ENCODE results near the gene SLC39A9. TPM values are rescaled to one million over a fixed set of nuclear protein-coding genes. Genes with fewer than 3 reads are reported as not detected.

The SLC39A9 gene
- total RNA-seq, 2 experiments from 2014 or later = 40.7 to 50.5 TPM

DNA sequence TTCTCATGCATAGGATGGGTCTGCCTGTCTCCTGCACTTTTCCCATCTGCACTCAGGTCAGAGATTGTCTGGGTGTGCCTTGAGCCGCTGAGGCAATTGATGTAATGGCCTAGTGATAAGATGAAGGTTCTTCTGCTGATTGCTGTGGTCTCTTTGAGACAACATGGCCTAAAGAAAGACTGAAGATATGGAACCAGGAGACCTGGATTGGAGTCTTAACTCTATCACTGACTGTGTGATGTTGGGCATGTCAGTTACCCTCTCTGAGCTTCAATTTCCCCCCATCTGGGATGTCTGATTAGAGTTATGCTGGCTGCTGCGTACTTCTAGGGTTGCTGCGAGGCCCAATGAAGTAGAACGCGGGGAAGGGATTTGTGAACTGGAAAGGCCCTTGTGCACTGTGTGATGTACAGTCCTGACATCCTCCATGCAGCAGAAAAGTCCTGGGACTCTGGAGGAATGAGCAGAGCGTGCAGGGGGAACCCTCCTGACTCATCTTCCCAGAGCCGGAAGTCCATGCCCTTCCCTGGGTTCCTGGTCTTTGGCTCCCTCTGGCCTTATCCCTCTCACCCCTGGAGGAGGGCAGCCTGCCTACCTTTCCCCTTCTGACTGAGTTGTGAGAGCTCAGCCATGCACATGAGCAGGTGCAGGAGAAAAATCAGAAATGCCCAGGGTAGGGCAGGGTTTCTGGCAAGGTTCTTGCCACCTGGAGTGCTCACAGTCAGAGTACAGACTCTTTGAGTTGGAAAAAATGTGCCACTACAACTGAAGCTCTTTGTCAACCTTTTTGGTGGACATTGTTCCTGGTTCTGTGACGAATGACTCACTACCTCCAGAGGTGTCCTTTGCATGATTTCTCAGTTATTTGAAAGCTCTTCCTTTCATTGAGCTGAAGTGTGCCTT lies 107.1 kb downstream of the SLC39A9 start:
- no peak overlapping the region for H3K27ac Mint-ChIP-seq
- ATAC-seq = no peak
- DNase-seq = no peak
- CTCF ChIA-PET = interaction anchor here (1.8 kb wide), 1 partner anchor 13 kb away, joined by 6 read pairs; no protein-coding TSS in a partner anchor
- H3K9me3 Mint-ChIP-seq (ENCODE audit: low read depth) = no peaks in the 10 kb centered on the region
- no peaks in the 10 kb centered on the region for H3K4me1 Mint-ChIP-seq
- H3K4me3 Mint-ChIP-seq = no peak overlapping the region
- H3K27me3 Mint-ChIP-seq = peaks cover 17% of the 10 kb centered on the region
- H3K36me3 Mint-ChIP-seq = no peaks in the 10 kb centered on the region

DNA sequence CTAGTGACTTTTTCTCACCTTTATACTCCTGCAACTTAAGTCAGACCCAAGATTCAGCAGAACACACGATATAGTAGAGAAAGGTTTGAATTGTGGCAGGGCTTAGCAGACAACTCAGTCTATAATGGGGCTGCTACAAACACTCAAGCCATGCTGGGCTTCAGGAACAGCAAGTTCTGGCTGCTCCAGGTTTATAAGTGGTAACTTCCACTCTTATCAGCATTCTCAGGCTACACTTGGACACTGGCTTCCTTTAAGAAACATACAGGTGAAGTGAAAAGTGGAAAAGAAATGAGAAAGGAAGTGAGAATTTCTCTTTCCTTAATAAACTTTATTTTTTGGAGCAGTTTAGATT lies 107.7 kb downstream of the SLC39A9 start:
- Mint-ChIP-seq H3K4me1 (no peaks in the 10 kb centered on the region), H3K4me3 (no peak overlapping the region), H3K27me3 (peaks cover 23% of the 10 kb centered on the region), H3K27ac (no peak overlapping the region), H3K36me3 (no peaks in the 10 kb centered on the region), H3K9me3 (ENCODE audit: low read depth) (no peaks in the 10 kb centered on the region)
- CTCF ChIA-PET = no interaction called here
- DNase-seq = no peak
- no peak for ATAC-seq

Other genes starting within 250 kb of the SLC39A9 start
- 10 to 100 TPM; 39.9 to 45.4 TPM for gene DCAF5, start 245.6 kb upstream of the SLC39A9 start, total RNA-seq
- gene EXD2, start 207.2 kb upstream of the SLC39A9 start, total RNA-seq = 1 to 10 TPM; 5.5 to 6.1 TPM
- under 1 TPM; 0.16 to 0.35 TPM for gene GALNT16, start 138.5 kb upstream of the SLC39A9 start, total RNA-seq
- 100 to 1,000 TPM; 291 to 348 TPM for gene ERH, start 393 bp upstream of the SLC39A9 start, total RNA-seq
- under 1 TPM; 0.05 to 0.12 TPM for gene PLEKHD1, start 86.0 kb downstream of the SLC39A9 start, total RNA-seq
- not detected for gene CCDC177, start 176.2 kb downstream of the SLC39A9 start, total RNA-seq
- 10 to 100 TPM; 62.9 to 66.4 TPM for gene SUSD6, start 212.9 kb downstream of the SLC39A9 start, total RNA-seq